Activated CD8-positive, alpha-beta T cell treated with anti-CD3 and anti-CD28 coated beads for 36 hours (primary cell): ENCODE results near the gene SLC6A19. TPM values are rescaled to one million over a fixed set of nuclear protein-coding genes. Genes with fewer than 3 reads are reported as not detected.

Experiments used
- ATAC-seq: fragments of 200-7000 bp; cut with Tn5 transposase; one replicate; pipeline ENCODE4 v1.10.0; 2021; ENCODE audit warnings: mild to moderate bottlenecking, moderate library complexity
- CTCF ChIA-PET: fragments of 350-600 bp; sonication (Branson Sonifier 250); formaldehyde crosslinking; loops from one replicate; lab custom pipeline; 2021; ENCODE audit warnings: antibody characterized with exemption; lab: Charles Lee
- POLR2A ChIA-PET: fragments of 350-600 bp; sonication (Branson Sonifier 250); formaldehyde crosslinking; loops from one replicate; lab custom pipeline; 2021; ENCODE audit warnings: antibody characterized with exemption; lab: Charles Lee
- DNase-seq: peaks from one replicate; pipeline ENCODE4 v3.0.0-alpha.2; 2020
- H3K27ac Mint-ChIP-seq: one replicate; pipeline ENCODE4 v1.8.0; 2021; ENCODE audit warnings: mild to moderate bottlenecking, mixed read lengths
- H3K27me3 Mint-ChIP-seq: one replicate; pipeline ENCODE4 v1.8.0; 2021; ENCODE audit warnings: mixed read lengths
- H3K36me3 Mint-ChIP-seq: one replicate; pipeline ENCODE4 v1.8.0; 2021; ENCODE audit warnings: low read depth, mixed read lengths
- H3K4me1 Mint-ChIP-seq: one replicate; pipeline ENCODE4 v1.8.0; 2021; ENCODE audit warnings: low read depth, mixed read lengths
- H3K4me3 Mint-ChIP-seq: one replicate; pipeline ENCODE4 v1.8.0; 2021; ENCODE audit warnings: mild to moderate bottlenecking, moderate library complexity, mixed read lengths
- H3K9me3 Mint-ChIP-seq: one replicate; pipeline ENCODE4 v1.8.0; 2021; ENCODE audit warnings: mixed read lengths
- intact Hi-C: fragments of 100-400 bp; cut with micrococcal nuclease; formaldehyde crosslinking; loops from one replicate; pipeline ENCODE4 v1.10.0; 2022
- total RNA-seq, 2 experiments: library from RNA; stranded (reverse); gene quantifications; one replicate each; pipeline ENCODE4 v1.2.3, GENCODE V29; 2021
- TF ChIP-seq, protein P1 (sequence below): fragments of 200-600 bp; IDR thresholded peaks from one replicate; pipeline ENCODE4 v1.8.0; 2022; ENCODE audit warnings: antibody characterized with exemption, mild to moderate bottlenecking

The SLC6A19 gene
- total RNA-seq, 2 experiments from 2014 or later, result not detected

DNA sequence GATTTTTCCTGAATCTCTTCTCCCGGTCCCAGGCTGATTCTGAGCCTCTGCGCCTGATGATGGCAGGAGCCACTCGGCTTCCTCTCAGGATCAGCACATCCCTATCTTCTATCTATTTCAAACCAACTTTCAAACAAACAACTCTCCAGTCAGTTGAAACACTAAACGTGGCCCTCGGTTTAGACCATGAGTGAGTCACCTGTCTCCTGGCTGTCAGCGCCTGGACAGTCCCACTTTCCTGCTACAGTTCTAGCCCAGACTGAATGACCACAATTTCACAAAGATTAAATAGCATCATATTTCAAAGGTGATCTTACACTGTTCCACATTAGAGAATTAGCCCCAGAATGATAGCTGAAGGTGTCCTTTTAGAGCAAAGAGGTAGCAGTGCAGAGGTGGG is 6.2 kb downstream of the SLC6A19 start:
- ATAC-seq, result no peak

DNA sequence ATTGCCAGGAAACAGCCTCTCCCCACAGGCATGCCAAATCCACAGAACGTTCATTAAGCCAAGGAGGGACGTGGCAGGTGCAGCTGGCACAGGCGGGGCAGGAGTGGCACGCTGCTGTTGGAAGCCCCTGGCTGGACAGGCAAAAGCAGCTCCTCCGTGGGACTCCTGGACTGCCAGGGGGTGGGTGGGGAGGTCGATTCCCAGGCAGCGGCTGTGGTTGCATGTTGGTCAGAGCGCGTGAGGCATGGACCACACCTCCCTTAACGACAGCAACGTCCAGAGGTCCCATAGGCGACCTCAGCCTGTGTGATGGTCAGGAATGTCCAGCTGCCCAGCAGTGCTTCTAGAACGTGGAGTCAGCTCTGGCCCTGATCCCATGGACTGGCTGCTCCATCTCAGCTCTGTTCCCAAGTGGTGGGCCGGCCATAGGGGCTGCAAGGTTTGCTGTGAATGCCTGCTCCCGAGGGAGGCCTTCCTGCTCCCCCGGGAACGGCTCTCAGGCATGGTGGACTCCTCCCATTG is 6.9 kb downstream of the SLC6A19 start:
- Mint-ChIP-seq H3K27ac (no peak overlapping the region), H3K9me3 (no peaks in the 10 kb centered on the region), H3K27me3 (no peaks in the 10 kb centered on the region), H3K4me1 (no peaks in the 10 kb centered on the region), H3K36me3 (no peaks in the 10 kb centered on the region), H3K4me3 (no peak overlapping the region)
- TF ChIP-seq, protein P1, sequence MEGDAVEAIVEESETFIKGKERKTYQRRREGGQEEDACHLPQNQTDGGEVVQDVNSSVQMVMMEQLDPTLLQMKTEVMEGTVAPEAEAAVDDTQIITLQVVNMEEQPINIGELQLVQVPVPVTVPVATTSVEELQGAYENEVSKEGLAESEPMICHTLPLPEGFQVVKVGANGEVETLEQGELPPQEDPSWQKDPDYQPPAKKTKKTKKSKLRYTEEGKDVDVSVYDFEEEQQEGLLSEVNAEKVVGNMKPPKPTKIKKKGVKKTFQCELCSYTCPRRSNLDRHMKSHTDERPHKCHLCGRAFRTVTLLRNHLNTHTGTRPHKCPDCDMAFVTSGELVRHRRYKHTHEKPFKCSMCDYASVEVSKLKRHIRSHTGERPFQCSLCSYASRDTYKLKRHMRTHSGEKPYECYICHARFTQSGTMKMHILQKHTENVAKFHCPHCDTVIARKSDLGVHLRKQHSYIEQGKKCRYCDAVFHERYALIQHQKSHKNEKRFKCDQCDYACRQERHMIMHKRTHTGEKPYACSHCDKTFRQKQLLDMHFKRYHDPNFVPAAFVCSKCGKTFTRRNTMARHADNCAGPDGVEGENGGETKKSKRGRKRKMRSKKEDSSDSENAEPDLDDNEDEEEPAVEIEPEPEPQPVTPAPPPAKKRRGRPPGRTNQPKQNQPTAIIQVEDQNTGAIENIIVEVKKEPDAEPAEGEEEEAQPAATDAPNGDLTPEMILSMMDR, result no peak
- POLR2A ChIA-PET, result no interaction called here
- ATAC-seq (no peak), DNase-seq (no peak)
- CTCF ChIA-PET, result no interaction called here
- intact Hi-C loops, result no loop called here

More for the DNA sequence above, 6.2 kb downstream of the SLC6A19 start:
- TF ChIP-seq, protein P1, result no peak
- no peak overlapping the region for H3K4me3 Mint-ChIP-seq
- H3K4me1 Mint-ChIP-seq, result no peaks in the 10 kb centered on the region
- ChIA-PET CTCF (no interaction called here), POLR2A (no interaction called here)
- H3K27ac Mint-ChIP-seq, result no peak overlapping the region
- no peak for DNase-seq
- H3K27me3 Mint-ChIP-seq, result no peaks in the 10 kb centered on the region
- intact Hi-C loops, result no loop called here
- H3K36me3 Mint-ChIP-seq, result no peaks in the 10 kb centered on the region
- no peaks in the 10 kb centered on the region for H3K9me3 Mint-ChIP-seq

DNA sequence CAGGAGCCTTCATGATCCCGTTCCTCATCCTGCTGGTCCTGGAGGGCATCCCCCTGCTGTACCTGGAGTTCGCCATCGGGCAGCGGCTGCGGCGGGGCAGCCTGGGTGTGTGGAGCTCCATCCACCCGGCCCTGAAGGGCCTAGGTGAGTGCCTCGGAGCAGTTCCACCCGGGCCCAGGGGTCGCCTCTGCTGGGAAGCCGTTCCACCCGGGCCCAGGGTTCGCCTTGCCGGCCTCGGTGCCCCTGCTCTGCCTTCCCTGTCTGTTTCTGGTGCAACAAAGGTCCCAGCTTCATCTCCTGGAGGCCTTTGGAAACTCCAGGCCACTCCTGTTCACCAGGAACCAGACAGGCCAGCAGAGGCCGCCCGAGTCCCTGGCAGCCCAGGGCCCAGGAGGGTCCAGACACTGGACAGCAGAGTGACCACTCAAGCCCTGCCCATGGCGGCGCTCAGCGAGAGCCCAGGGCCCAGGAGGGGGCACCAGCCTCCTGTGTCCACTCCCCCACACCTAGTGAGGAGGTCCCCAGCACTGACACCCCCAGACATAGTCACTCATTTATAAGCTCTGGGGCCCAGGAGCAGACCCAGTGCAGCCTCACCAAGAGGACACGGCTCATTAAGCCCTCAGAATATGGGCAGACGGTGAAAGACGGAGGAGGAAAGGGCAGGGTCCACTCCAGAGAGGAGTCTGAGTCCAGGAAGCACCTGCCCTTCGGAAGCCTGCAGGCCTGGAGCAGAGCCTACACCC is 7.5 kb downstream of the SLC6A19 start:
- Mint-ChIP-seq H3K36me3 (no peaks in the 10 kb centered on the region), H3K27me3 (no peaks in the 10 kb centered on the region), H3K4me1 (no peaks in the 10 kb centered on the region), H3K4me3 (no peak overlapping the region), H3K27ac (no peak overlapping the region), H3K9me3 (no peaks in the 10 kb centered on the region)
- TF ChIP-seq, protein P1, result no peak
- POLR2A ChIA-PET, result no interaction called here
- CTCF ChIA-PET, result no interaction called here
- DNase-seq (no peak), ATAC-seq (no peak)
- intact Hi-C loops, result no loop called here

DNA sequence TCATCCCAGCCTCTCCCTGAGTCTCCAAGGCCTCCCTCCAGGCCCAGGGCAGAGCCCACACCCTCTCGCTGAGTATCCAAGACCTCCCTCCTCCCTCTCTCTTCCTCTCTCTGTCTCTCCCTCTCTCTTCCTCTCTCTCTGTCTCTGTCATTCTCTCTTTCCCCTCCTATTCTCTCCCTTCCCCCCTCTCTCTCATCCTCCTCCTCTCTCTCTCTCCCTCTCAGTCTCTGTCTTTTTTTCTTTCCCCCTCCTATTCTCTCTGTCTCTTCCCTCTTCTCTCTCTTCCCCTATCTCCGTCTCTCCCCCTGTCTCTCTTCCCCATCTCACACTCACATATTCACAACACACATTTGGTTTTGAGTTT is 8.1 kb downstream of the SLC6A19 start:
- POLR2A ChIA-PET, result no interaction called here
- DNase-seq, result no peak
- Mint-ChIP-seq H3K4me1 (no peaks in the 10 kb centered on the region), H3K27ac (no peak overlapping the region), H3K9me3 (no peaks in the 10 kb centered on the region), H3K27me3 (no peaks in the 10 kb centered on the region), H3K36me3 (no peaks in the 10 kb centered on the region), H3K4me3 (no peak overlapping the region)
- no peak for ATAC-seq
- CTCF ChIA-PET, result no interaction called here
- TF ChIP-seq, protein P1, result no peak
- intact Hi-C loops, result no loop called here

DNA sequence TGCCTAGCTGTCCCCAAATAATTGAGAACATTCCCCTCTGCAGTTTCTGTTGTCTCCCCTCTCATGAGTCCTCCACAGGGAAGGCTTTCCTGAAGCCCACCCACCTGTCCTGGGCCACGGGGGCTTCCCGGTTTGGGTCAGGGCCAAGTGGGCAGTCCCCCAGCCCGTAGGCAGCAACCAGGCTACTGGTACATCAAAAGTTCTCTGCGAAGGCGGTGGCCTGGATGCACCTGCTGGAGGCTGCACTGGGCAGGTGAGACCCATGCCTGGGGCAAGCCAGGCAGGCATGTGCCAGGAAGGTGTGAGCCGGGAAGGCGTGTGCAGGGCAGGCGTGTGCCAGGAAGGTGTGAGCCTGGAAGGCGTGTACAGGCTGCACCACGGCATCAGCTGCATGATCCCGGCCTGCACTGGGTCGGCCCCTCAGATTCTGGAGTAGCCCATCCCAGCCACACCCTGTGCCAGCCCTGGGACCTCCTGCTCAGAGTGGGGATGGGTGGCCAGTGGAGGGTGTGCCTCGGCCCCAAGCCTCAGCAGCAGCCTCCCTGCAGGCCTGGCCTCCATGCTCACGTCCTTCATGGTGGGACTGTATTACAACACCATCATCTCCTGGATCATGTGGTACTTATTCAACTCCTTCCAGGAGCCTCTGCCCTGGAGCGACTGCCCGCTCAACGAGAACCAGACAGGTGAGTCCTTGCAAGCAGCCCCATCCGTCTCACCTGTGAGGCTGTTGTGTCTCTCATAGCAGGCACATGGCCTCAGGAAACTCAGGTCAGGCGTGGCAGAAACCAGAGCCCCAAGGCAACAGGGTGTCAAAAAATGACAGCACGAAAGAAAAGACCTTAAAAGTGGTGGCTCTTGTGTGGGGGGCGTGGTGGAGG is 8.7 kb downstream of the SLC6A19 start:
- no peaks in the 10 kb centered on the region for H3K9me3 Mint-ChIP-seq
- DNase-seq (no peak), ATAC-seq (no peak)
- no peak overlapping the region for H3K4me3 Mint-ChIP-seq
- POLR2A ChIA-PET, result no interaction called here
- no peaks in the 10 kb centered on the region for H3K4me1 Mint-ChIP-seq
- H3K36me3 Mint-ChIP-seq, result no peaks in the 10 kb centered on the region
- CTCF ChIA-PET, result no interaction called here
- no peaks in the 10 kb centered on the region for H3K27me3 Mint-ChIP-seq
- intact Hi-C loops, result no loop called here
- TF ChIP-seq, protein P1, result no peak
- no peak overlapping the region for H3K27ac Mint-ChIP-seq
